HG02870 (cell line): ENCODE measurements around the gene SPRR3.

ENCODE experiments used
- ATAC-seq: cut with Tn5 transposase; IDR thresholded peaks from one replicate; pipeline ENCODE4 v1.9.1; 2021; ENCODE audit warnings: mild to moderate bottlenecking, moderate library complexity; ENCODE audit not compliant: unreplicated experiment

SPRR3 gene

GRCh38 chr1:153049211-153049610, 47.7 kb downstream of the SPRR3 start:
- ATAC-seq, result no peak
